Cardiac fibroblast (primary cell): ENCODE measurements around the gene MOGAT1.
A peak's percentile ranks its signal among the peaks of the same experiment; 100 is the strongest.
"Not testable (repeated sequence)": the region's sequence is repeated elsewhere in the genome, so short reads cannot be mapped to it uniquely, and the experiment has no call there.

Experiments used
- DNase-seq, 2 donors: peaks; one replicate each; pipeline versions ENCODE4 v3.0.0 to v3.0.0-alpha.2; 2010; ENCODE audit warnings: low read depth in 2 of 2
- H3K4me3 ChIP-seq, 2 donors: replicated peaks in 1 of 2; 1 replicate in 1 of 2; 2 replicates in 1 of 2; pipeline ENCODE4 v1.5.1; 2011; ENCODE audit warnings: low read depth in 2 of 2, low read length in 2 of 2, mild to moderate bottlenecking in 2 of 2, moderate library complexity in 1 of 2
- CTCF ChIP-seq: IDR thresholded peaks from one replicate; pipeline ENCODE4 v1.5.1; 2011; ENCODE audit warnings: low read depth, mild to moderate bottlenecking, low read length, inconsistent platforms

Gene MOGAT1

GRCh38 chr2:222715742-222716141 is 44.3 kb downstream of the MOGAT1 start:
- no peak for TF ChIP-seq CTCF
- no peak for DNase-seq
- H3K4me3 ChIP-seq = no peak overlapping the region

DNA sequence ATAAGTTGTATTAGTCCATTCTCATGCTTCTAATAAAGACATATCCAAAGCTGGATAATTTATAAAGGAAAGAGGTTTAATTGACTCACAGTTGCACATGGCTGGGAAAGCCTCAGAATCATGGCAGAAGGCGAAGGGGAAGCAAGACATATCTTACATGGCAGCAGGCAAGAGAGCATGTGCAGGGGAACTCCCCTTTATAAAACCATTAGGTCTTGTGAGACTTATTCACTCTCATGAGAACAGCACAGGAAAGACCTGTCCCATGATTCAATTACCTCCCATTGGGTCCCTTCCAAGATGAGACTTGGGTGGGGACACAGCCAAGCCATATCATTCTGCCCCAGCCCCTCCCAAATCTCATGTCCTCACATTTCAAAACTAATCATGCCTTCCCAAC is 48.3 kb downstream of the MOGAT1 start:
- not testable (repeated sequence) for H3K4me3 ChIP-seq, DNase-seq

DNA sequence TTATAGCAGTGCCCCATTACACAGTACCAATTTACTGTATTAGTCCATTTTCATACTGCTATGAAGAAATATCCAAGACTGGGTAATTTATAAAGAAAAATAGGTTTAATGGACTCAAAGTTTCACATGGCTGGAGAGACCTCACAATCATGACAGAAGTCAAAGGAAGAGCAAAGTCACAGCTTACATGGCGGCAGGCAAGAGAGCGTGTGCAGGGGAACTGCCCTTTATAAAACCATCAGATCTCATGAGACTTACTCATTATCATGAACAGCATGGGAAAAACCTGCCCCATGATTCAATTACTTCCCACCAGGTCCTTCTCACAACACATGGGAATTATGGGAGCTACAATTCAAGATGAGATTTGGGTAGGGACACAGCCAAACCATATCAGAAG is 50.1 kb downstream of the MOGAT1 start:
- DNase-seq, H3K4me3 ChIP-seq: not testable (repeated sequence)

DNA sequence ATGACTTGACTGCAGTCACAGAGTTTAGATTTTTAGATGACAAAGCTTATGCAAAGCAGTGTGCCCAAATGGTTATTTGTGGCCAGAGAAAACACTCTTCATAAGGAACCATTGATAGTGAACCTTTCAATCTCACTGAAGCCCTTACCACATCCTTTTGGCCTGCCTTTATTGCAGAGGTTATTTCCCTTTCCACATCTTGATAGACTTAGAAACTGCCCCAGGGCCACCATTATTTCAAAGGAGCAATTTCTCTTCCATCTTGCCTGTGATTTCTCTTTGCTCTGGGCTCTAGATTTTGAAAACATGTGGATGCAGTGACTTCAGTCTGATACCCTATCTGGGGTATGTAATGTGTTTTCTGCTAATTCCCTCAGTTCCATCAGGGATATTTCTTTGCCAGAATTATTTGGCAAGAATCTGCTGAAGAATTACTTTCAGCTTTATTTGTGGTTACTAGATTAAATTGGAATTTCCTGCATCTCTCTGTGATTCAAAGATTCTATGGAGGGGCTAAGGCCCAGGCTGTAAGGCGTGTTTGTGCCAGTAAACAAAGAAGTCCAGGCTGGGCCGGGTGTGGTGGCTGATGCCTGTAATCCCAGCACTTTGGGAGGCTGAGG is 51.0 kb downstream of the MOGAT1 start:
- H3K4me3 ChIP-seq = no peak overlapping the region
- peak; percentile 70 to 93 for DNase-seq
- TF ChIP-seq CTCF = no peak

GRCh38 chr2:222724208-222724607 is 52.8 kb downstream of the MOGAT1 start:
- no peak overlapping the region for H3K4me3 ChIP-seq
- no peak for DNase-seq
- TF ChIP-seq CTCF = no peak

- DNase-seq = no peak
- no peak overlapping the region for H3K4me3 ChIP-seq
- TF ChIP-seq CTCF = no peak
These were observed 57.2 kb downstream of the MOGAT1 start for GRCh38 chr2:222728621-222729020.

DNA sequence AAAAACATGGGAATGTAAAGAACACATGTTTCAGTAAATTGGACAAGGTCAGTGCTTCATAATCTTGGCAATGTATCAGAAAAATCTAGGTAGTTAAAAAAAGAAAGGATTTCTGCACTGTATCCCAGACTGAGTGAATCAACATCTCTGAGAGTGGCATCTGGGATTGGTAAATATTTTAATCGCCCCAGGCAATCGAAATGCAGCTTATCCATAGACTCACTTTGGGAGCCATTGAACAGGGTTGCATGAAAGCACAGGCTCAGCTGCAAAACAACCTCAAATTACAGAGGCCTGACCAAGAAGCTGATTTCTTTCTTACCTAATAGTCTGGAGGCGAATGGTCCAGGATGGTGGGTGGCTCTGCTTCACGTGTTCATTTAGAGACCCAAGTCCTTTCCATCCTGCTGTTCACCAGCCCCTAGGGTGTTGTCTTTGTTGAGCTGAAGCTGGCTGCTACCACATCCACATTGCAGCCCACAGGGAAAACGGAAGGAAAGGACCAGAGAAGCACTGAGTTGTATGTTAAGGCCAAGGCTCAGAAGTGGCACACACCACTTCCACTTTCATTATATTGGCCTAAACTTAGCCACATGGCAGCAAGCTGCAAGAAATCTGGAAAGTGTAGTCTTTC is 59.0 kb downstream of the MOGAT1 start:
- H3K4me3 ChIP-seq = no peak overlapping the region
- no peak for DNase-seq
- TF ChIP-seq CTCF = no peak

DNA sequence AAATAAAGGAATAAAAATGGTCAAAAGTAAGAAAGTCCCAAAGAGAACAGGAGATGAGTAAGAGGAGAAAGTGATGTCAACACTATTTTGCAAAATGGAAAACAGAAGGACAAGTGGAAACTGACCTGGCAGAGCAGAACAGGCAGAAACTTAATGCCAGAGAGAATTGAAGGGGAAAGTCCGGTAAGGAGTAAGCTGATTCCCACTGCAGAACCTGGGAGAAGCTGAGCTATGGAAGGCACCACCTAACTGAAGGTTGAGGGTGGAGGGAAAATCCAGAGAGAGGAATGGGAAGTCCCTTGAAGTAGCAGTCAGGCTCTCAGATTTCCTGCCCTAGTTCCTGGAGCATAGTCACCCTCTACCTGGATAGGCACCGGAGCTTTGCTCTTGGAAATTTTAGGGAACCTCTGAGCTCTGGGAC is 59.8 kb downstream of the MOGAT1 start:
- no peak overlapping the region for H3K4me3 ChIP-seq
- peak in 1 of 2 donors; percentile 28 for DNase-seq

More for the DNA sequence above, 59.8 kb downstream of the MOGAT1 start:
- no peak for TF ChIP-seq CTCF
